Measurements from ENCODE around the gene C21orf91.

C21orf91 gene

GRCh38 chr21:17848228-17848627 lies 29.1 kb upstream of the C21orf91 start:
- Histone ChIP-seq H3K27me3 (ENCODE audit: control insufficient read depth, low read length) (no peaks in the 10 kb centered on the region), H4K20me1 (ENCODE audit: control insufficient read depth, insufficient read depth, low read depth, low read length) (no peaks in the 10 kb centered on the region), H3F3A (ENCODE audit: control insufficient read depth, insufficient read depth) (no peaks in the 10 kb centered on the region), H3K4me1 (ENCODE audit: control insufficient read depth, low read length) (no peaks in the 10 kb centered on the region), H3K36me3 (ENCODE audit: control insufficient read depth, low read length) (no peaks in the 10 kb centered on the region), H3K9me2 (replicated peaks; ENCODE audit: control insufficient read depth, low read length) (no peaks in the 10 kb centered on the region), H3K27ac (ENCODE audit: low read depth, low read length) (no peak overlapping the region), H3K79me2 (ENCODE audit: control insufficient read depth, low read length) (no peaks in the 10 kb centered on the region), H3K4me2 (ENCODE audit: low read length) (no peak overlapping the region), H3K4me3 (ENCODE audit: low read length) (no peak overlapping the region), H3K9me3 (ENCODE audit: control insufficient read depth, insufficient read depth, low read length) (no peaks in the 10 kb centered on the region)
- no peak for TF ChIP-seq EZH2phosphoT487 (IDR thresholded peaks at IDR 0.05; ENCODE audit: borderline replicate concordance, low read length)
- TF ChIP-seq CTCF (IDR thresholded peaks at IDR 0.05; ENCODE audit: low read depth, low read length, poor library complexity, severe bottlenecking): no peak

GRCh38 chr21:17841103-17841502 lies 21.9 kb upstream of the C21orf91 start:
- Histone ChIP-seq H3K79me2 (ENCODE audit: control insufficient read depth, low read length) (no peaks in the 10 kb centered on the region), H3F3A (ENCODE audit: control insufficient read depth, insufficient read depth) (no peaks in the 10 kb centered on the region), H3K27me3 (ENCODE audit: control insufficient read depth, low read length) (no peaks in the 10 kb centered on the region), H3K4me1 (ENCODE audit: control insufficient read depth, low read length) (no peaks in the 10 kb centered on the region), H3K9me2 (replicated peaks; ENCODE audit: control insufficient read depth, low read length) (no peaks in the 10 kb centered on the region), H3K27ac (ENCODE audit: low read depth, low read length) (no peak overlapping the region), H3K36me3 (ENCODE audit: control insufficient read depth, low read length) (no peaks in the 10 kb centered on the region), H3K9me3 (ENCODE audit: control insufficient read depth, insufficient read depth, low read length) (no peaks in the 10 kb centered on the region), H3K4me2 (ENCODE audit: low read length) (no peak overlapping the region), H3K4me3 (ENCODE audit: low read length) (no peak overlapping the region), H4K20me1 (ENCODE audit: control insufficient read depth, insufficient read depth, low read depth, low read length) (no peaks in the 10 kb centered on the region)
- TF ChIP-seq EZH2phosphoT487 (IDR thresholded peaks at IDR 0.05; ENCODE audit: borderline replicate concordance, low read length) (no peak), CTCF (IDR thresholded peaks at IDR 0.05; ENCODE audit: low read depth, low read length, poor library complexity, severe bottlenecking) (no peak)

- peak overlapping the region; percentile 15; the same call in 1 of the 2 replicates for H3K4me2 ChIP-seq (ENCODE audit: low read length)
- H3K9me2 ChIP-seq (replicated peaks; ENCODE audit: control insufficient read depth, low read length): no peaks in the 10 kb centered on the region
- no peaks in the 10 kb centered on the region for H3K79me2 ChIP-seq (ENCODE audit: control insufficient read depth, low read length)
- H3K9me3 ChIP-seq (ENCODE audit: control insufficient read depth, insufficient read depth, low read length): no peaks in the 10 kb centered on the region
- no peaks in the 10 kb centered on the region for H4K20me1 ChIP-seq (ENCODE audit: control insufficient read depth, insufficient read depth, low read depth, low read length)
- TF ChIP-seq CTCF (IDR thresholded peaks at IDR 0.05; ENCODE audit: low read depth, low read length, poor library complexity, severe bottlenecking): no peak
- no peak for TF ChIP-seq EZH2phosphoT487 (IDR thresholded peaks at IDR 0.05; ENCODE audit: borderline replicate concordance, low read length)
- H3K27me3 ChIP-seq (ENCODE audit: control insufficient read depth, low read length): no peaks in the 10 kb centered on the region
- no peak overlapping the region for H3K4me3 ChIP-seq (ENCODE audit: low read length)
- H3K36me3 ChIP-seq (ENCODE audit: control insufficient read depth, low read length): no peaks in the 10 kb centered on the region
- H3K4me1 ChIP-seq (ENCODE audit: control insufficient read depth, low read length): peaks cover 10% of the 10 kb centered on the region
- no peaks in the 10 kb centered on the region for H3F3A ChIP-seq (ENCODE audit: control insufficient read depth, insufficient read depth)
- no peak overlapping the region for H3K27ac ChIP-seq (ENCODE audit: low read depth, low read length)
Measured at GRCh38 chr21:17834639-17835354, 15.6 kb upstream of the C21orf91 start.

Data from DOHH2 (cell line).